HEK293T (cell line): ENCODE measurements around the gene KLK14.

Experiments
- CTCF ChIA-PET: fragments of 350-600 bp; formaldehyde crosslinking; extraction: SDS; loops from one replicate; lab custom pipeline; 2021; ENCODE audit warnings: antibody characterized with exemption, inconsistent platforms; lab: Yijun Ruan, JAX
- POLR2A ChIA-PET: fragments of 350-600 bp; formaldehyde crosslinking; extraction: SDS; loops from one replicate; lab custom pipeline; 2020; ENCODE audit warnings: antibody characterized with exemption, inconsistent platforms; lab: Yijun Ruan, JAX
- DNase-seq: peaks from one replicate; pipeline ENCODE4 v3.0.0; 2012; ENCODE audit warnings: mixed read lengths; ENCODE audit errors: extremely low spot score
- ARNT ChIP-seq: fragments of 450-650 bp; IDR thresholded peaks from 2 replicates; pipeline ENCODE4 v1.6.1; 2017; ENCODE audit warnings: mild to moderate bottlenecking
- CTBP1 ChIP-seq: fragments of 450-650 bp; IDR thresholded peaks from 2 replicates; pipeline ENCODE4 v1.6.1; 2016; ENCODE audit warnings: borderline replicate concordance
- ELF4 ChIP-seq: fragments of 450-650 bp; IDR thresholded peaks from 2 replicates; pipeline ENCODE4 v1.6.1; 2017; ENCODE audit warnings: antibody characterized with exemption
- HDGF ChIP-seq: fragments of 450-650 bp; IDR thresholded peaks from 2 replicates; pipeline ENCODE4 v1.6.1; 2017; ENCODE audit warnings: antibody characterized with exemption, borderline replicate concordance
- L3MBTL2 ChIP-seq: fragments of 450-650 bp; conservative IDR thresholded peaks from 2 replicates; pipeline ENCODE4 v1.6.1; 2016; ENCODE audit warnings: mild to moderate bottlenecking
- LEF1 ChIP-seq: fragments of 450-650 bp; IDR thresholded peaks from 2 replicates; pipeline ENCODE4 v1.6.1; 2017; ENCODE audit warnings: mild to moderate bottlenecking, borderline replicate concordance
- NFRKB ChIP-seq: fragments of 450-650 bp; IDR thresholded peaks from 2 replicates; pipeline ENCODE4 v1.6.1; 2016; ENCODE audit warnings: mild to moderate bottlenecking, moderate library complexity
- TARDBP ChIP-seq: fragments of 450-650 bp; IDR thresholded peaks from 2 replicates; pipeline ENCODE4 v1.6.1; 2016

Gene KLK14

GRCh38 chr19:51031880-51032225 lies 50.8 kb downstream of the KLK14 start:
- POLR2A ChIA-PET = no interaction called here

GRCh38 chr19:51031220-51031879 lies 51.3 kb downstream of the KLK14 start:
- DNase-seq = no peak
- ChIA-PET POLR2A (no interaction called here), CTCF (no interaction called here)
- TF ChIP-seq CTBP1 (no peak), ELF4 (no peak), ARNT (no peak), HDGF (no peak)

More at GRCh38 chr19:51031880-51032225, 50.8 kb downstream of the KLK14 start:
- CTCF ChIA-PET = no interaction called here
- TF ChIP-seq NFRKB = no peak
- no peak for DNase-seq

DNA sequence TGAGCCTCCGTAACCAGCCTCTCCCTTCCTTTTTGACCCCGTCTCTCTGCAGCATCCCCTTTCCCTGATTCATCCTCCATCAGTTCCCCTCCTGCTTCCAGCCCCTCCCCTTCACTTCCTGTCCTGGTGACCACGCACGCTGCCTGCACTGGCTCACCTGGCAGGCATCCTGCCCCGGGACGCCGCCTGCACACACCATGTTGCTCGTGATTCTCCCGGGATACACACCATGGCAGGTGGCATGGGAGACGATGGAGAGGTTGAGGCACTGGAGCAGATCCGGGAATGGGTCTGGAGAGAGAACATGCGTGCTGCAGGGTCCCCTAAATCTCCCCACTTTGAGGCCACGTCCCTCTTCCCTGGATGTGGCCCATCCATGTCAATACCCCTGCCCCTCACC lies 52.1 kb downstream of the KLK14 start:
- POLR2A ChIA-PET = no interaction called here
- no peak for DNase-seq
- no peak for TF ChIP-seq TARDBP
- TF ChIP-seq L3MBTL2 = no peak
- TF ChIP-seq CTBP1 = no peak
- TF ChIP-seq LEF1 = no peak
- CTCF ChIA-PET = no interaction called here

DNA sequence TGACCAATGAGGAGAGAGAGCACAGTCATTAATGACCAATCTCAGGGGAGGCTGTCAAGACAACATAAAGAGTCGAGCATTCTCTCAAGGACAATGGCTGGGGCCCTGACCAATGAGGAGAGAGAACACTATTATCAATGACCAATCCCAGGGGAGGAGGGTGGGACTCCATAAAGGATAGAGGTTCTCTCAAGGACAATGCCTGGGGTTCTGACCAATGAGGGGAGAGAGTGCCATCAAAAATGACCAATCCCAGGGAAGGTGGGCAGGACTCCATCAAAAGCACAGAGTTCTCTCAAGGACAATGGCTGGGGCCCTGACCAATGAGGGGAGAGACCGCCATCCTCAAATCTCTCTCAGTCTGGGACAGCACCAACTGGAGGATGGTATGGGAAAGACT lies 53.0 kb downstream of the KLK14 start:
- POLR2A ChIA-PET = no interaction called here
- CTCF ChIA-PET = no interaction called here
- TF ChIP-seq TARDBP = no peak

More for the DNA sequence above, 53.0 kb downstream of the KLK14 start:
- DNase-seq = no peak
